Keratinocyte (primary cell): Measurements from ENCODE around the gene CFAP210.

ENCODE experiments used
- CTCF ChIP-seq, 3 experiments: IDR thresholded peaks in 1 of 3; conservative IDR thresholded peaks in 1 of 3; optimal IDR thresholded peaks in 1 of 3; 2 replicates in 2 of 3; 3 replicates in 1 of 3; pipeline versions ENCODE3 to v1.5.1; 2011; ENCODE audit warnings: low read length in 3 of 3, mild to moderate bottlenecking in 3 of 3, moderate library complexity in 2 of 3, control low read depth in 1 of 3, inconsistent platforms in 1 of 3; ENCODE audit not compliant: insufficient read depth in 2 of 3; ENCODE audit errors: extremely low read depth in 1 of 3
- EZH2 ChIP-seq: IDR thresholded peaks from one replicate; pipeline ENCODE4 v1.6.1; 2012; ENCODE audit warnings: inconsistent platforms, mild to moderate bottlenecking, low read length, moderate library complexity

- TF ChIP-seq CTCF (optimal IDR thresholded peaks at IDR 0.05 in 1 of 3, IDR thresholded peaks at IDR 0.05 in 1 of 3, conservative IDR thresholded peaks at IDR 0.05 in 1 of 3; ENCODE audit: extremely low read depth in 1 of 3, insufficient read depth in 2 of 3, low read length in 3 of 3) (no peak), EZH2 (no peak)
Observed at GRCh38 chr2:169721016-169721415, 26.8 kb upstream of the CFAP210 start.
